ENCODE measurements around the gene HBD. TPM values are rescaled to one million over a fixed set of nuclear protein-coding genes. Genes with fewer than 3 reads are reported as not detected.

The HBD gene
- total RNA-seq, 1 experiment from 2014 or later, result not detected

GRCh38 chr11:5230266-5230665, 4.0 kb downstream of the HBD start (continued):
- TF ChIP-seq REST (IDR thresholded peaks at IDR 0.05; ENCODE audit: low read depth), result no peak

- H4K20me1 ChIP-seq (ENCODE audit: insufficient read depth), result no peaks in the 10 kb centered on the region
- H3K9me2 ChIP-seq (ENCODE audit: insufficient read depth), result no peaks in the 10 kb centered on the region
- no peak overlapping the region for H3K27ac ChIP-seq (ENCODE audit: low read depth, low read length)
- no peaks in the 10 kb centered on the region for H3K79me2 ChIP-seq (ENCODE audit: insufficient read depth, low read length)
- no peak overlapping the region for H2AFZ ChIP-seq (ENCODE audit: low read depth, low read length, poor library complexity, severe bottlenecking)
- no TSS peak for BruUV-seq (replicated peaks)
- H3K4me2 ChIP-seq (ENCODE audit: low read length), result no peak overlapping the region
- H3K36me3 ChIP-seq (ENCODE audit: control insufficient read depth in 1 of 2, insufficient read depth in 2 of 2, low read length in 2 of 2), result no peaks in the 10 kb centered on the region
- CTCF ChIA-PET, result no interaction called here
- RAD21 ChIA-PET (ENCODE audit: low non-redundant PET in 1 of 2, low total read pairs in 2 of 2, uncharacterized antibody in 2 of 2, unreplicated experiment in 2 of 2), result no interaction called here
- ATAC-seq (no peak), DNase-seq (ENCODE audit: low read depth, low spot score) (no peak)
- TF ChIP-seq REST (IDR thresholded peaks at IDR 0.05; ENCODE audit: low read depth) (no peak), ZNF274 (IDR thresholded peaks at IDR 0.05; ENCODE audit: low read depth, low read length) (no peak), SIN3A (IDR thresholded peaks at IDR 0.05; ENCODE audit: low read depth) (no peak), ELF1 (IDR thresholded peaks at IDR 0.05; ENCODE audit: borderline replicate concordance, low read depth) (no peak), MAX (IDR thresholded peaks at IDR 0.05) (no peak), CBX3 (IDR thresholded peaks at IDR 0.05; ENCODE audit: low read depth) (no peak), TCF7L2 (IDR thresholded peaks at IDR 0.05; ENCODE audit: borderline replicate concordance, extremely low read depth, insufficient read depth, insufficient read length) (no peak), SP1 (IDR thresholded peaks at IDR 0.05; ENCODE audit: low read depth) (no peak), EGR1 (IDR thresholded peaks at IDR 0.05; ENCODE audit: low read depth) (no peak), CEBPB (IDR thresholded peaks at IDR 0.05; ENCODE audit: low read depth) (no peak), JUND (IDR thresholded peaks at IDR 0.05) (no peak), FOSL1 (IDR thresholded peaks at IDR 0.05; ENCODE audit: low read depth) (no peak), YY1 (IDR thresholded peaks at IDR 0.05; ENCODE audit: extremely low read depth, insufficient replicate concordance, low read depth, low read length) (no peak), RAD21 (IDR thresholded peaks at IDR 0.05; ENCODE audit: low read depth) (no peak), ZFX (IDR thresholded peaks at IDR 0.05) (no peak)
- intact Hi-C loops (cut with micrococcal nuclease), result no loop called here
- peaks cover 8% of the 10 kb centered on the region for H3K27me3 ChIP-seq (ENCODE audit: insufficient read depth, low read length)
- no peak overlapping the region for H3K4me3 ChIP-seq (replicated peaks in 1 of 2; ENCODE audit: low read depth in 1 of 2, low read length in 2 of 2)
- POLR2A ChIA-PET, result no interaction called here
- no peaks in the 10 kb centered on the region for H3K9me3 ChIP-seq (ENCODE audit: control insufficient read depth in 1 of 2, insufficient read depth in 1 of 2, low read depth in 1 of 2, low read length in 2 of 2)
- no peaks in the 10 kb centered on the region for H3K4me1 ChIP-seq (ENCODE audit: control insufficient read depth in 1 of 2, insufficient read depth in 2 of 2, low read length in 2 of 2)
- H3K9ac ChIP-seq (ENCODE audit: low read length), result no peak overlapping the region
Measured at GRCh38 chr11:5229796-5230195, 4.5 kb downstream of the HBD start.

Data from HCT116 (cell line).